Measurements from ENCODE around the gene CD72. TPM values are rescaled to one million over a fixed set of nuclear protein-coding genes. Genes with fewer than 3 reads are reported as not detected.

Gene CD72, protein sequence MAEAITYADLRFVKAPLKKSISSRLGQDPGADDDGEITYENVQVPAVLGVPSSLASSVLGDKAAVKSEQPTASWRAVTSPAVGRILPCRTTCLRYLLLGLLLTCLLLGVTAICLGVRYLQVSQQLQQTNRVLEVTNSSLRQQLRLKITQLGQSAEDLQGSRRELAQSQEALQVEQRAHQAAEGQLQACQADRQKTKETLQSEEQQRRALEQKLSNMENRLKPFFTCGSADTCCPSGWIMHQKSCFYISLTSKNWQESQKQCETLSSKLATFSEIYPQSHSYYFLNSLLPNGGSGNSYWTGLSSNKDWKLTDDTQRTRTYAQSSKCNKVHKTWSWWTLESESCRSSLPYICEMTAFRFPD
- 0.07 TPM in 1 of 2 replicates, not detected in the other for total RNA-seq

DNA sequence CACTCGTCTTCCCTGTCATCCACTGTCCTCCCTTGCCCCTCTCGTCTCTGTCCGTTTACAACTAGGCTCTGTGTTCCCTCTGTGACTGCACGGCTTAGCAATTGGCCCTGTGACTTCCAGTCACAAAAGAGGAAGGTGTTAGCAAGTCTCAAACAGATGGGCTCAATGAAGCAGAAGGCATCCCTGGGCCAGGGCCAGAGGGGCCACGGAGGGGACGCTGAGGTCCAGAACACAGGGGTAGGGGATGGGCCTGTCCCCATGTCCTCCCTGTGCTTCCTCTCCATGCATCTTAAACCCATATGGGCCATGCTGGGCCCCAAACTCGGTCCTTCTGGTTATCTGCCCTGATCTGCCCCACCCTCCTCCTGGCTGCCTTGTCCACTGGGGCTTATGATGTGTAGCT is at the start of gene CD72:
Gene CD72, minus strand, starts transcription at position 89 of the 403 bp plus-strand sequence. CDS start 110 bp downstream, outside the sequence.
- no peak for DNase-seq (ENCODE audit: low read depth, low spot score)

DNA sequence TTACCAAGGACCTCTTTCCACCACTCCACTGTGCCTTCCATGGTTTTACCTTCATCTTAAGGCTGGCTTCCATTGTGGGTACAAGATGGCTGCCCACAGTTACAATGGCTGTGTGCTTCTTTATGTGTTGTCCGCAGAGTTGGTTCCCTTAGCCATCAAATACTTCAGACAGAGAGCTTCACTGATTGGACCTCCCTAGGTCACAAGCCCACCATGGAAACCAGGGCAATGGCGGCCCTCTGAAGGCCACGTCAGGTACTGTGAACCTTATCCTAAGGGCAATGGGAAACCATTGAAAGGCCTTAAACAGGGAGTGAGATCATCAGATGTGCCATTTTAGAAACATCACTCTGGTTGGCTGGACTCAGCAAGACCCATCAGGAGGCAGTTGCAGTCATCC is 49.7 kb upstream of the CD72 start:
- DNase-seq (ENCODE audit: low read depth, low spot score): no peak

DNA sequence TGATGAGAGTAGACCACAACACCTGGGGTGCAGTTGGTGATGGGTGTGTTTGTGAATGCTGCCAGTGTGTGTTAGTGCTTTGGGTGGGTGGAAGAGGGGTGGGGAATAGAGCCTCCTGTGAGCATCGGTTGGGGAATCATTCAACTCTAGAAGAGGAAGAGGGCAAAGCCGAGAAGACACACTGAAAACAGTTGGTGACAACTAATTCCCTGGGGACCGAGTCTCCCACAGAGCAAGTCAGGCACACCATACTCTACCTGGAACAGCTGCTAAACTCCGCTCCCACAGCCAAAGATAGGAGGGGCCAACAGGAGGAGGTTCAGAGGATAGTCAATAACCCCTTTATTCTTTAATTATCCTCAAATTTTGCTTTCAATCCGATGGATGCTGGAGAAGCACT is 48.3 kb upstream of the CD72 start:
- DNase-seq (ENCODE audit: low read depth, low spot score): no peak

DNA sequence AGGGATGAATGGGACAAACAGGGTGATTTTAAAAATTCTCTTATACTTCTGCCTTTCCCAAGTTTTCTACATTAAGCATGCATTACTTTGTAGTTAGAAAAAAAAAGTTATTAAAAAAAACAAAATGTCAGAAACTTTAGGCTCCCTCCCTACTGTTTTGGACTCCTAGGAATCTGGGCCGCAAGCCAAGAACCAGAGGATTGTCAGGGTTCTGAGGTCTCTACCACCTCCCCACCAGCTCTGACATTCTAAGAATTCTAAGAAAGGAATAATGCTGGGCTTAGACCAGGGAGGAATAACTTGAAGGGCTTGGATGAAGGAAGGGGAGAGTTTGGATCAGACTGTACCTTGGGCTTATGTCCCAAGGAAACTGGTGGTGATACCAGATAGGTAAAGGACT is 47.8 kb upstream of the CD72 start:
- no peak for DNase-seq (ENCODE audit: low read depth, low spot score)

DNA sequence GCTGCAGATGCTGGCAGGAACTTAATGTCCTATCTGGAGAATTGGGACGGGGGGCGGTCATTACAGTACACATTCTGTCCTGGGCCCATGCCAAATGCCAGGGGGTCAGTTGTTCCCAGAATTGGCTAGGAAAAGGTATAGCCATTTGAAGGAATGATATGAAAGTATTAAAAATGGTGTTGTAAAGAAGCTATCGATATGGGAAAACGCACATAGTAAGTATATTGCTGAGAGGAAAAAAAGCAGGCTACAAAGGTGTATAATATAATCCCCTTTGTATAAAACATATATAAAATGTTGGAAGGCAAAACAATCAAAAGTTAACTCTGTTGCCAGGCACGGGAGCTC is 47.2 kb upstream of the CD72 start:
- DNase-seq (ENCODE audit: low read depth, low spot score): no peak

DNA sequence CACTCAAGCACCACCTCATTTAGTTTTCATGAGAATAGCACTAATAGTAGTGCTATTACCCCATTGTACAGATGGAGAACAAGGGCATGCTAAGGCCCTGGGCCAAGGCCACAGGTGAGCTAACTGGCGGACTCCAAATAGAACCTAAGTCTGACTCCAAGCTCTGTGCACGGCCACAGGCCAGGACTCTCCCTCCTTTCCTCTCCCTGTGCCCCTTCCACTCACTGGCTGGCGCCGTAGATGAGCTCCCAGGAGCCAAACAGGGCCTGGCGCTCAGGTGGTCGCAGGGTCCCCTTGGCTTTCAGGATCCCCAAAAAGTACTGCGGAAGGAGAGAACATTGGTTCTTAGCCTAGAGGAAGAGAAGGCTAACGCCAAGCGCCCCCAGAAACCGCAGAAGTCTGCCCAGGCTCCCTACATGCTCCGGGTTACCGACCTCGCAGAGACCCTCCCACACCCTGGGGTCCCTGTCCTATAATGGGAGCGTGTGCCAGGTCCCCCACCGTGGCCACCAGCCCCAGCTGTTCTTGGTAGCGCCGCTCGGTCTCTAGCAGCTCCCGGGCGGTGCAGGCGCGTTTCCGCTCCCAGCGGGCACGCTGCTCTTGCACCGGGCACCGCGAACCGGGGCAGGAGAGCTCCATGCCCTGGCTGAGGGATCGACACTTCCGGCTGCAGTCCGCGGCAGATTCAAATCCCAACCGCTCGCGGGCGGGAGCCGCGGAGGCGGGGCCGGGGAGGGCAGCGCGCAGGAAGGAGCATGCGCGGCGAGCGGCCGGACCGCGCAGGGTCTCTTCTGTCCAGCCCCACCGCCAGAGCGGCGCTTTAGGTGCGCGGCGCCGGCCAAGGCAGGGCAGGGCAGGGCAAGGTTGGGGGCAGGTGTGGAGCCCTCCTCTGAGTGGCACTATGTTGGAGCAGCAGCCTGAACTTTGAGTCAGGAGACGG is 46.6 kb upstream of the CD72 start, which contains the start of gene ARHGEF39:
Gene ARHGEF39, minus strand, starts transcription at position 665 of the 940 bp plus-strand sequence. Its CDS starts 26 bp downstream, at position 639.
- DNase-seq (ENCODE audit: low read depth, low spot score): no peak

DNA sequence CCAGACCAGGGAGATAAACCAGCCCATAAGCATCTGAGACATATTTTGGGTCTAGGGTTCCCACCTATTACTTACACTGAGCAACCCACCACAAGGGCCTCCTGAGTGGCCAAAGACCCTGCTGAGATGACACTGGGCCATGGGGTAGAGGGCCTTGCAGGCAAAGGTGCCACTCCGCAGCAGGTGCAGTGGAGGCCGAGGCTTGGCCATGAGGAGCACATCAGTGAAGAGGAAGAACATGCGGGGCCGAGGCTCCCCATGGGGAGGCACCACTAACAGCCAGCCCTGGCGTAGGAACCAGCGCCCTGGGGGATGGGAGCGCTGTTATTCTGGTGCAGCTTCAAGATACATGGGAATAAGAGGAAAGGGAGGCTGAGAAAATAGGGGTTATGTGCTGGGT is 44.2 kb upstream of the CD72 start:
- DNase-seq (ENCODE audit: low read depth, low spot score): no peak

DNA sequence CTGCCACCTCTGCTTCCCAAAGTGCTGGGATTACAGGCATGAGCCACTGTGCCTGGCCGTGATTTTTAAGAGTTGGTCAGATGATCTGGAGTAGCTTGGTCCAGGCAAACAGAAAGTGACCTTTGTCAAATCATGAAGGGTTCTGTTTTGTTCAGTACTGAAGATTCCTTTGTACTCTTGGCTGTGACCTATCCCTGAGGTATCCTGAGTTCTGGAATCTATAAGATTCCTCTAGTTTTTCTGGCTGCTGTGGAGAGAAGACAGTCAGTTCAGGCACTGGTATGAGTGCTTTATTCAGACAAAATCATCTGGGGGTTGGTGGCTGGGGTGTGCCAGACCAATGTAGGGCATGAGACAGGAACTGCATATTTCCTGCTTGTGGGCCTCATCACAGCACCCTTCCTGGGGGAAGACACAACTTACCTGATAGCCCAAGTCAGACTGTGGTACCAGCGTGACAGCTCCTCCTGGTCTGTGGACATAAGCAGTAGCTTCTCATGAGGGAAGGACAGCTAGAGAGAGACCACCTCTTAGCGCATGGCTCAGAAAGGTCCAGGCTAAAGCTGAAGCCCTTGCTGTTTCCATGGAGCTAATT is 43.6 kb upstream of the CD72 start:
- DNase-seq (ENCODE audit: low read depth, low spot score): no peak

DNA sequence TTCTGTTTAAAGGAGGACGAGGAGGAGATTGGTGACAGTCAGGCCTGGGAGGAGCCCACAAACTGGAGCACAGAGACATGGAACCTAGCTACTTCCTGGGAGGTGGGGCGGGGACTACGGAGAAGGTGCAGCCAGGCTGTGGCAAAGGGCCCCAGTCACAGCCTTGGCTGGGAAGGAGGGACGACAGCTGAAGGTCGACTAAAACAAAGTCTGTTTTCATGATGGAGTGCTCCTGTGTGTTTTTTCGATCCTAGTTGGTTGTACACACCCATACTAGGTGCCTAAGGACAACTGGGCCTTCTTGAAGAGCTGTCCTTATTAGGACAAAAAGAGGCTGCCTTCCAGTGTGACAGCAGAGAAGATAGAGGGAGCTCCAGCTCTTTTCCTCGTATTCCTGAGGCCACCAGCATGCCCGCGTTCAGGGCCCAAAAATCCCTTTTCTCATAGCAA is 42.8 kb upstream of the CD72 start:
- DNase-seq (ENCODE audit: low read depth, low spot score): no peak

DNA sequence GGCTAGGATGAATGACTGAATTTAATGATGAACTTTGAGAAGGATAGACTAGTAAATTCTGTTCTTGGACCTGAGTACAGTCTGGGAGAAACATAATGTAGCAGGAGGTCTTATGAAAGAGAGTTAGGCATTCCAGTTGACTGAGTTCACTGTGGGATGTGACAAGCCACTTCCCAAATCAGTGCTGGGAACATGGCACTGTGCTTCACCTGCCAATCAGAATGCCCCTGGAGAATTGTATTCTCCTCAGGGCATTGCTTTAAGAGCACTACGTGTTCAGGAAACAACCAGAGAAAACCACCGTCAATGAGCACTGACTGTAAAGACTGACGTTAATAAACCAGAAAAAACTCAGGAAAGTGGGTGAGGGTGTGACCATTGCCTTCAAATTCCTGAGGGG is 41.1 kb upstream of the CD72 start:
- no peak for DNase-seq (ENCODE audit: low read depth, low spot score)

DNA sequence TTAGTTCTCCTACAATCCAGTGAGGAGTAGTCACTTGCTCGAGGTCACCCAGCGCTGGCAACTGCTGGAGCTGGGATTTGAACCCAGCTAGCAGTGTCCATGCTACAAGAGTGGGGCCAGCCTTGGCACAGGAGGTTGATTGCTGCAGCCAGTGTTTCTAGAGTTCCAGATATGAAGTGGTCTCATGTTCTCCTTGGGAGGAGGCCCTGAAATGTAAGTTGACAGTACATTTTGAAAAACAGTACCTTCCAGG is 40.7 kb upstream of the CD72 start:
- DNase-seq (ENCODE audit: low read depth, low spot score): no peak

DNA sequence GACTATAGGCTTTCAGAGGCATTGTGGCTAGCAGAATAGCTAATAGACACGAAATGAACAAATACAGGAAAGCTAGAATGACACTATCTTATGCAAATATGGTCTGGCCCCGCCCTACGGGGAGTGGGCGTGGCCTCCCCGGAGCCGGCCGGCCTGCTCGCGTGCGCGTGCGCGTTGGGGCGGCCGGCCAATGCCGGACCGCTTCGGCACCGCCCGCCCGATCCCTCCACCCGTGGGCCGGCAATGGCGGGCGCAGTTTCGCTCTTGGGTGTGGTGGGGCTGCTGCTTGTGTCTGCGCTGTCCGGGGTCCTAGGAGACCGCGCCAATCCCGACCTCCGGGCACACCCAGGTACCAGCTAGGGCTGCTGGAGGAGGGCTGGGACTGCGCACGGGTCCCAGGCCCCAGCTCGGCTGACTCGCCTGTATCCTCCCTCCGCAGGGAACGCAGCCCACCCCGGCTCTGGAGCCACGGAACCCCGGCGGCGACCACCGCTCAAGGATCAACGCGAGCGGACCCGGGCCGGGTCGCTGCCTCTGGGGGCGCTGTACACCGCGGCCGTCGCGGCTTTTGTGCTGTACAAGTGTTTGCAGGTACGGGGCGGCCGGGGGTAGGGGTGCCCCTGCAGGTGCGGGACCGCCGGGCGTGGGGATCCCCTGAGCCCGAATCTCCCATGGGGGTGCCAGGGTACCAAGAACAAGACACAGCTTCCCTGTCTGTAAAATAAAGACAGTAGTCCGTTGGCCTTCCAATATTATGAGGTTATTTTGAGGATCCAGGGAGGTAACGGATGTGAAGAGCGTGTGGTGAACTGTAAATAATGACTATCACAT is 40.1 kb upstream of the CD72 start, which contains the start of gene CCDC107:
Gene CCDC107, plus strand, starts transcription at position 156 of the 831 bp plus-strand sequence. Its CDS starts 88 bp downstream, at position 244.
- no peak for DNase-seq (ENCODE audit: low read depth, low spot score)

DNA sequence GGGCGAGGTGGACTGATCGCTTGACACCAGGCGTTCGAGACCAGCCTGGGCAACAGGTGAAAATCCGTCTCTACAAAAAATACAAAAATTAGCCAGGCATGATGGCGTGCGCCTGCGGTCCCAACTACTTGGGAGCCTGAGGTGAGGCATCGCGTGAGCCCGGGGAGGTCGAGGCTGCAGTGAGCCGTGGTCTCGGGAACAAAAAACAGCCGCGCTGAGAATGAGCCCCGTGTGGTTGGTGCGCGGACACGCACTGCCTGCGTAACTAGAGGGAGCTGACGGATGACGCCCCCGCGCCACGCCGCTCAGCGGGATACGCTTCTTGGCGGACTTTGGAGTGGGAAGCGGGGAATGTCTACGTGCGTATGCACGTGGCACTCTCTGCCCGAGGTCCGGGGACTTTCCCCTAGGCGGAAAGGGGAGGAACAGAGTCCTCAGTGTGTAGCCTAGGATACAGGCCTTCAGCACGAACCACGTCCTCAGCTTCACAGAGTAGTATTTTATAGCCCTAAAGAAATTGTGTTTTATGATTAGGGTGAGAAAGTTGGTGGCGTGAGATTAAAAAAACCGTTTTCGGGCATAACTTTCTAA is 39.4 kb upstream of the CD72 start, which contains the start of gene RMRP:
Gene RMRP, minus strand, starts transcription at position 474 of the 591 bp plus-strand sequence.
- peak; percentile 98 for DNase-seq (ENCODE audit: low read depth, low spot score)

DNA sequence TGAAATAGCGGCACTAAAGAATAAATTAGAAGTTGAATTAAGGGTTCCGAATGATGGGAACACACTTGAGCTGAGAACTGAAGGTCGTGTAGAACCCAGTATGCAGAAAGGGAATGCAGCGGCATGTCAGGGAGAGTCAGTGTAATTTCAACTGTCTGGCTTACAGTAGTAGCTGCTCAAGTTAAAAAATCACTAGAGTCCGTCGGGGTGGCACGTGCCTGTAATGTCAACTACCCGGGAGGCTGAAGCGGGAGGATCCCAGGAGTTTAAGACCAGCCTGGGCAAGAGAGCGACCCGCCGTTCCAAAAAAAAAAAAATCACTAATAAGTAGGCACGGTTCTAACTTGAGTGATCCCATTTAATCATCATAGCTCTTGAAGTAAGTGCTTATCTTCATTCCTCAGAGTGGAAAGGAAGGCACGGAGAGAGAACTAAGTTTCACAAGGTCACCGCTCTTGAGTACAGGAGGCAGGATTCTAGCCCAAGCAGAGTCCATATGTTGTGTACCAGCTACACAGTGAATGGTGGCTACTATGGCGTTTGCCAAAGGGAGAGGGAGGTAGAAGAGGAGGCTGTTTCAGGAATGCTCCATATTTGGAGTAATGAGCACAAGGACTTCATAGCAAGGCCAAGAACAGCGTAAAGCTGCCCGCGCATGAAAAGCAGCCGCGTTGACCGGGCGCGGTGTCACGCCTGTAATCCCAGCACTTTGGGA is 38.8 kb upstream of the CD72 start:
- no peak for DNase-seq (ENCODE audit: low read depth, low spot score)

DNA sequence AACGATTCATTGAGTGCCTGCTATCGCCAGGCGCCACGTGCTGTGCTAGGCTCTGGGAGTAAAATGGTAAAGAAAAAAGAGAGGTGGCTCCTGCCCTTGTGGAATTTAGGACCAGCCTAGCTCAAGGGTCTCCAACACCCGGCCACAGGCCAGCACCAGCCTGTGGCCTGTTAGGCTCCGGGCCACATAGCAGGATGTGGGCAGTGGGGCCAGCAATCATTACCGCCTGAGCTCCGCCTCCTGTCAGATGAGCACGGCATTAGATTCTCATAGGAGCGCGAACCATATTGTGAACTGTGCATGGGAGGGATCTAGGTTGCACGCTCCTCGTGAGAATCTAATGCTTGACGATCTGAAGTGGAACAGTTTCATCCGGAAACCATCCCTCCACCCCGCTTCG is 38.1 kb upstream of the CD72 start:
- DNase-seq (ENCODE audit: low read depth, low spot score): no peak

DNA sequence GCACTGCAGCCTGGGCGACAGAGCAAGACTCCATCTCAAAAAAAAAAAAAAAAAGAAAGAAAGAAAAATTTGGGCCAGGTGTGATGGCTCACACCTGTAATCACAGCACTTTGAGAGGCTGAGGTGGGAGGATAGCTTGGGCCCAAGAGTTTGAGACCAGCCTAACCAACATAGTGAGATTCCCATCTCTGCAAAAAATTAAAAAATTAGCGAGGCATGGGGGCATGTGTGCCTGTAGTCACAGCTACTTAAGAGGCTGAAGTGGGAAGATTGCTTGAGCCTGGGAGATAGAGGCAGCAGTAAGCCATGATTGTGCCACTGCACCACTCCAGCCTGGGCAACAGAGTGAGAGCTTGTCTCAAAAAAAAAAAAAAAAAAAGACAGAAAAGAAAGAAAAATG is 35.4 kb upstream of the CD72 start:
- no peak for DNase-seq (ENCODE audit: low read depth, low spot score)

DNA sequence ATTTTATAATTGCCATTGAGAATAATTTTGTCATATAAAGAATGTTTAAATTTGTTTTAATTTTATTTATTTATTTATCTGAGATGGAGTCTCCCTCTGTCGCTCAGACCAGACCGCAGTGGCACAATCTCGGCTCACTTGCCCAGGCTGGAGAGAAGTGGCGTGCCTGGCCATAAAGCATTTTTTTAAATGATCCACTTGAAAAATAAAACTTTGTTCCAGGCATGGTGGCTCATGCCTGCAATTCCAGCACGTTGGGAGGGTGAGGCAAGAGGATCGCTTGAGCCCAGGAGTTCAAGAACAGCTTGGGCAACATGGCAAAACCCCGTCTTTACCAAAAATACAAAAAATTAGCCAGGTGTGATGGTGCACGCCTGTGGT is 34.6 kb upstream of the CD72 start:
- no peak for DNase-seq (ENCODE audit: low read depth, low spot score)

DNA sequence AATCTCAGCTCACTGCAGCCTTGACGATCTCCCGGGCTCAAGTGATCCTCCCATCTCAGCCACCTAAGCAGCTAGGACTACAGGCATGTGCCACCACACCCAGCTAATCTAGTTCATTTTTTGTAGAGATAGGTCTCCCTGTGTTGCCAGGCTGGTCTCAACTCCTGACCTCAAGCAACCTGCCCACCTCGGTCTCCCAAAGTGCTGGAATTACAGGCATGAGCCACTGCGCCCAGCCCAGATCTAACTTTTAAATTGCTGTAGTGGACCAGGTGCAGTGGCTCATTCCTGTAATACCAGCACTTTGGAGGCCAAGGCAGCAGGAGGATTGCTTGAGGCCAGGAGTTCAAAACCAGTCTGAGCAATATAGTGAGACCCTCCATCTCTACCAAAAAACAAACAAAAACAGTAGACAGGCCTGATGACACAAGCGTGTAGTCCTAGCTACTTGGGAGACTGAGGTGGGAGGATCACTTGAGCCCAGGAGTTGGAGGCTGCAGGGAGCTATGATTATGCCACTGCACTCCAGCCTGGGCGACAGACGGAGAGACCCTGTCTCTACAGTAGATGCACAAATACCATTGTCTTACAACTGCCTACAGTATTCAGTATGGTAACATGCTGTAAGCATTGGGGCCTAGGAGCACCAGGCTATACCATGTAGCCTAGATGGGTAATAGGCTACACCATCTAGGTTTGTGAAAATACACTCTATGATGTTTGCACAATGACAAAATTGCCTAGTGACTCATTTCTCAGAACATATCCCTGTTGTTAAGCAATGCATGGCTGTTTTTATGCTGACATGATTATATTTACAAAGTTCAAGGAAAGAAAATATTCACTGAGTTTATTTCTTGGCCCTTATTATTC is 34.0 kb upstream of the CD72 start:
- DNase-seq (ENCODE audit: low read depth, low spot score): no peak

Measured in pulmonary artery endothelial cell (primary cell).